Prostate gland (tissue), 2 donors: ENCODE measurements around the gene SEMA4C.

Experiments
- CTCF ChIP-seq, 4 experiments: fragments of 200-600 bp in 2 of 4; fragments of 450-650 bp in 2 of 4; sonication (generic) in 2 of 4; IDR thresholded peaks; 1 replicate in 3 of 4; 2 replicates in 1 of 4; pipeline ENCODE4 v1.5.1; 2016 to 2019; ENCODE audit warnings: antibody characterized with exemption in 4 of 4, mild to moderate bottlenecking in 2 of 4, moderate library complexity in 2 of 4
- POLR2A ChIP-seq: fragments of 450-650 bp; IDR thresholded peaks from one replicate; pipeline ENCODE4 v1.6.1; 2016; ENCODE audit warnings: antibody characterized with exemption, mild to moderate bottlenecking
- POLR2AphosphoS5 ChIP-seq: sonication (generic); formaldehyde crosslinking; IDR thresholded peaks from one replicate; pipeline ENCODE4 v1.6.1; 2017; ENCODE audit warnings: antibody characterized with exemption

- no peak for TF ChIP-seq POLR2AphosphoS5
- no peak for TF ChIP-seq CTCF (IDR thresholded peaks at IDR 0.05)
- TF ChIP-seq POLR2A: no peak
Measured at GRCh38 chr2:96838345-96839292, 31.3 kb downstream of the SEMA4C start.
